OCI-LY7 (cell line): Measurements from ENCODE around the gene ZBED4. TPM values are rescaled to one million over a fixed set of nuclear protein-coding genes. Genes with fewer than 3 reads are reported as not detected.

Source experiments
- BruUV-seq: library from RNA; stranded (reverse); fragments of 400-500 nt; replicated peaks from 2 replicates; lab custom pipeline; 2021; lab: Mats Ljungman, UMichigan
- CTCF ChIA-PET: fragments of 300-600 bp; sonication (Branson Sonifier 250); formaldehyde crosslinking; loops from one replicate; lab custom pipeline; 2022; ENCODE audit warnings: antibody characterized with exemption; ENCODE audit not compliant: unreplicated experiment; lab: Charles Lee
- POLR2A ChIA-PET: fragments of 300-600 bp; sonication (Branson Sonifier 250); formaldehyde crosslinking; loops from one replicate; lab custom pipeline; 2022; ENCODE audit warnings: antibody characterized with exemption; lab: Charles Lee
- DNase-seq: peaks from one replicate; pipeline ENCODE4 v3.0.0-alpha.2; 2015; ENCODE audit warnings: low spot score
- H2AFZ ChIP-seq: fragments of 200-600 bp; sonication (generic), shearing (Covaris generic); 2 replicates; pipeline ENCODE4 v1.6.1; 2014; ENCODE audit warnings: mild to moderate bottlenecking, antibody characterized with exemption, low read length, moderate library complexity
- H3K27ac ChIP-seq: fragments of 200-600 bp; sonication (generic); 2 replicates; pipeline ENCODE4 v1.5.1; 2014; ENCODE audit warnings: mixed run types, low read depth, mild to moderate bottlenecking, moderate library complexity, low read length, inconsistent platforms; ENCODE audit not compliant: poor library complexity, severe bottlenecking
- H3K36me3 ChIP-seq: fragments of 200-600 bp; sonication (generic); 2 replicates; pipeline ENCODE4 v1.6.1; 2014; ENCODE audit warnings: mild to moderate bottlenecking, antibody characterized with exemption, low read length, moderate library complexity, mixed read lengths; ENCODE audit not compliant: insufficient read depth
- H3K4me1 ChIP-seq: fragments of 200-600 bp; sonication (generic); 2 replicates; pipeline ENCODE4 v1.5.1; 2014; ENCODE audit warnings: mild to moderate bottlenecking, low read length; ENCODE audit not compliant: insufficient read depth, poor library complexity, severe bottlenecking
- H3K4me2 ChIP-seq: fragments of 200-600 bp; sonication (generic); 2 replicates; pipeline ENCODE4 v1.6.1; 2014; ENCODE audit warnings: mild to moderate bottlenecking, low read length
- H3K4me3 ChIP-seq: fragments of 200-600 bp; sonication (generic); 2 replicates; pipeline ENCODE4 v1.5.1; 2014; ENCODE audit warnings: mild to moderate bottlenecking, low read depth, low read length; ENCODE audit not compliant: poor library complexity, severe bottlenecking
- H3K79me2 ChIP-seq: fragments of 200-600 bp; sonication (generic); 2 replicates; pipeline ENCODE4 v1.6.1; 2016; ENCODE audit warnings: low read depth, mild to moderate bottlenecking, low read length, moderate library complexity, mixed read lengths; ENCODE audit not compliant: insufficient read depth
- H3K9me2 ChIP-seq: fragments of 200-600 bp; sonication (generic); 2 replicates; pipeline ENCODE4 v1.6.1; 2016; ENCODE audit warnings: mild to moderate bottlenecking, low read length, mixed read lengths; ENCODE audit not compliant: insufficient read depth
- H3K9me3 ChIP-seq: fragments of 200-600 bp; sonication (generic); 2 replicates; pipeline ENCODE4 v1.6.1; 2014; ENCODE audit warnings: mild to moderate bottlenecking, mixed run types, low read length, mixed read lengths
- H4K20me1 ChIP-seq: fragments of 200-600 bp; sonication (generic); 2 replicates; pipeline ENCODE4 v1.6.1; 2014; ENCODE audit warnings: mild to moderate bottlenecking, antibody characterized with exemption, low read length, moderate library complexity, mixed read lengths; ENCODE audit not compliant: insufficient read depth
- CTCF ChIP-seq: fragments of 200-600 bp; sonication (generic); conservative IDR thresholded peaks from 2 replicates; pipeline ENCODE4 v1.5.1; 2014; ENCODE audit warnings: mild to moderate bottlenecking, antibody characterized with exemption, low read length, moderate library complexity, mixed read lengths
- EZH2phosphoT487 ChIP-seq: fragments of 200-600 bp; sonication (generic); IDR thresholded peaks from 2 replicates; pipeline ENCODE4 v1.6.1; 2018; ENCODE audit warnings: low read depth, borderline replicate concordance, mild to moderate bottlenecking, mixed run types, antibody characterized with exemption, low read length, moderate library complexity, mixed read lengths
- intact Hi-C: fragments of 100-400 bp; cut with micrococcal nuclease; formaldehyde crosslinking; loops from one replicate; pipeline ENCODE4 v1.10.0; 2022; ENCODE audit not compliant: unreplicated experiment
- total RNA-seq, 2 experiments: library from RNA; depleted of rRNA in 1 of 2; stranded (reverse); fragments of >200 nt in 1 of 2; shearing (Covaris generic) in 1 of 2; gene quantifications; 2 replicates each; pipeline ENCODE4 v1.2.3, GENCODE V29; 2014 to 2022

Gene ZBED4
- total RNA-seq, 2 experiments from 2014 or later: 30.4 to 31.6 TPM

GRCh38 chr22:49905465-49905864 is 51.8 kb downstream of the ZBED4 start:
- POLR2A ChIA-PET: no interaction called here
- Histone ChIP-seq H3K4me2 (no peak overlapping the region), H3K36me3 (peaks cover 43% of the 10 kb centered on the region), H3K27ac (no peak overlapping the region), H3K79me2 (no peaks in the 10 kb centered on the region), H3K4me1 (no peaks in the 10 kb centered on the region), H2AFZ (no peak overlapping the region), H4K20me1 (no peaks in the 10 kb centered on the region), H3K4me3 (no peak overlapping the region), H3K9me2 (no peaks in the 10 kb centered on the region), H3K9me3 (no peaks in the 10 kb centered on the region)
- intact Hi-C loops: no loop called here
- no peak for TF ChIP-seq EZH2phosphoT487
- TF ChIP-seq CTCF: no peak
- BruUV-seq: no TSS peak
- no peak for DNase-seq
- CTCF ChIA-PET: no interaction called here

- Histone ChIP-seq H3K36me3 (peaks cover 38% of the 10 kb centered on the region), H3K79me2 (no peaks in the 10 kb centered on the region), H3K4me3 (no peak overlapping the region), H2AFZ (no peak overlapping the region), H3K9me3 (no peaks in the 10 kb centered on the region), H3K9me2 (no peaks in the 10 kb centered on the region), H4K20me1 (no peaks in the 10 kb centered on the region), H3K4me1 (no peaks in the 10 kb centered on the region), H3K27ac (no peak overlapping the region), H3K4me2 (no peak overlapping the region)
- intact Hi-C loops: no loop called here
- POLR2A ChIA-PET: no interaction called here
- no peak for DNase-seq
- TF ChIP-seq CTCF (no peak), EZH2phosphoT487 (no peak)
- no TSS peak for BruUV-seq
- CTCF ChIA-PET: no interaction called here
Measured at GRCh38 chr22:49906071-49906798, 52.6 kb downstream of the ZBED4 start.

GRCh38 chr22:49906799-49907290 is 53.2 kb downstream of the ZBED4 start:
- ChIA-PET POLR2A (no interaction called here), CTCF (no interaction called here)
- Histone ChIP-seq H3K36me3 (peaks cover 32% of the 10 kb centered on the region), H3K9me2 (no peaks in the 10 kb centered on the region), H3K4me3 (no peak overlapping the region), H3K27ac (no peak overlapping the region), H3K9me3 (no peaks in the 10 kb centered on the region), H4K20me1 (no peaks in the 10 kb centered on the region), H3K4me2 (no peak overlapping the region), H3K79me2 (no peaks in the 10 kb centered on the region), H2AFZ (no peak overlapping the region), H3K4me1 (no peaks in the 10 kb centered on the region)
- no peak for DNase-seq
- no peak for TF ChIP-seq CTCF
- no peak for TF ChIP-seq EZH2phosphoT487
- intact Hi-C loops: no loop called here
- BruUV-seq: no TSS peak
